ENCODE data around the gene ZCCHC24. TPM values are rescaled to one million over a fixed set of nuclear protein-coding genes. Genes with fewer than 3 reads are reported as not detected.
A peak's percentile ranks its signal among the peaks of the same experiment; 100 is the strongest.

The ZCCHC24 gene
- total RNA-seq, 1 experiment from 2014 or later: 3.8 TPM

DNA sequence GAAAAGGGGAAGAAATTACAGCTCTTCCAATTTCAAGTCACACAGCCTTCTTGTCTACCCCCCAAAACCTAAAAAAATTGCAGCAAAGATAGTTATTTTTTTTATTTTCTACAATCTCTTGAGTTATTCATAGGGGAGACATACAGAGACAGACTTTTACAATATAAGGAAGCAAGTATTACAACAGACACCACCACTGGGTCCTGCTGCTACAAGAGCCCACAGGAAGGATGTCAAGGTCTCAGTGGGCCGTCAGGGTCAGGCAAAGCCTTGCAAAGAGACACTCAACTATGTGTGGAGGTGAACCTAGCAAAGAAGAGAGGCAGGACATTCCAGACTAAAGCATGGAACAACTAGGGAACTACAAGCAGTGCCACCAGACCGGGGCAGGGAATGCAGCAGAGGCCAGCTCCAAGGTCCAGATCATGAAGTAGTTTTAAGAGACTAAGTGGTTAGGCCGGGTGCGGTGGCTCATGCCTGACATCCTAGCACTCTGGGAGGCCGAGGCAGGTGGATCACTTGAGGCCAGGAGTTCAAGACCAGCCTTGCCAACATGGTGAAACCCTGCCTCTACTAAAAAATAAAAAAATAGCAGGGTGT is 28.2 kb upstream of the ZCCHC24 start:
- no peak overlapping the region for H4K8ac ChIP-seq (replicated peaks; ENCODE audit: insufficient read length, low read depth, low read length)
- H2BK15ac ChIP-seq (ENCODE audit: low read depth, low read length): no peak overlapping the region
- H2BK120ac ChIP-seq (ENCODE audit: low read depth, low read length, poor library complexity, severe bottlenecking): no peak overlapping the region
- no CpG with 5 or more reads among the region's 5 CpGs for WGBS (ENCODE audit: extremely low coverage, insufficient read length, low lambda C conversion rate)
- H4K91ac ChIP-seq (ENCODE audit: insufficient read length, low read depth, low read length): no peak overlapping the region
- no peak overlapping the region for H2AFZ ChIP-seq (ENCODE audit: low read length)
- H2BK20ac ChIP-seq (ENCODE audit: low read depth, low read length, poor library complexity, severe bottlenecking): no peak overlapping the region
- no peaks in the 10 kb centered on the region for H3K27me3 ChIP-seq (ENCODE audit: insufficient read depth, low read length)
- H3K79me1 ChIP-seq (ENCODE audit: insufficient read depth, low read depth, low read length, poor library complexity, severe bottlenecking): no peaks in the 10 kb centered on the region
- H3K79me2 ChIP-seq (ENCODE audit: insufficient read depth, low read length): no peaks in the 10 kb centered on the region
- Mint-ChIP-seq H3K27ac (peak overlapping the region in 2 of 3 experiments; percentile 24 to 68; a peak in 2 of 7 replicates), H3K9me3 (no peaks in the 10 kb centered on the region), H3K4me1 (peaks cover 8 to 11% of the 10 kb centered on the region in 2 experiments), H3K27me3 (ENCODE audit: low read depth) (peaks cover 22% of the 10 kb centered on the region), H3K36me3 (ENCODE audit: insufficient read depth in 1 of 3, low read depth in 3 of 3) (no peaks in the 10 kb centered on the region), H3K4me3 (no peak overlapping the region)
- H3K4ac ChIP-seq (ENCODE audit: low read depth, low read length): no peak overlapping the region
- no peak overlapping the region for H2BK5ac ChIP-seq (ENCODE audit: insufficient read length, low read length)
- H3K4me1 ChIP-seq (ENCODE audit: insufficient read depth, low read length): no peaks in the 10 kb centered on the region
- TF ChIP-seq, protein P1, sequence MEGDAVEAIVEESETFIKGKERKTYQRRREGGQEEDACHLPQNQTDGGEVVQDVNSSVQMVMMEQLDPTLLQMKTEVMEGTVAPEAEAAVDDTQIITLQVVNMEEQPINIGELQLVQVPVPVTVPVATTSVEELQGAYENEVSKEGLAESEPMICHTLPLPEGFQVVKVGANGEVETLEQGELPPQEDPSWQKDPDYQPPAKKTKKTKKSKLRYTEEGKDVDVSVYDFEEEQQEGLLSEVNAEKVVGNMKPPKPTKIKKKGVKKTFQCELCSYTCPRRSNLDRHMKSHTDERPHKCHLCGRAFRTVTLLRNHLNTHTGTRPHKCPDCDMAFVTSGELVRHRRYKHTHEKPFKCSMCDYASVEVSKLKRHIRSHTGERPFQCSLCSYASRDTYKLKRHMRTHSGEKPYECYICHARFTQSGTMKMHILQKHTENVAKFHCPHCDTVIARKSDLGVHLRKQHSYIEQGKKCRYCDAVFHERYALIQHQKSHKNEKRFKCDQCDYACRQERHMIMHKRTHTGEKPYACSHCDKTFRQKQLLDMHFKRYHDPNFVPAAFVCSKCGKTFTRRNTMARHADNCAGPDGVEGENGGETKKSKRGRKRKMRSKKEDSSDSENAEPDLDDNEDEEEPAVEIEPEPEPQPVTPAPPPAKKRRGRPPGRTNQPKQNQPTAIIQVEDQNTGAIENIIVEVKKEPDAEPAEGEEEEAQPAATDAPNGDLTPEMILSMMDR (conservative IDR thresholded peaks at IDR 0.05): no peak
- H4K20me1 ChIP-seq (ENCODE audit: control insufficient read depth, insufficient read depth, insufficient read length): no peaks in the 10 kb centered on the region
- H3T11ph ChIP-seq (ENCODE audit: low read length): no peak overlapping the region
- no peak overlapping the region for H2BK12ac ChIP-seq (ENCODE audit: insufficient read length, low read depth, low read length)
- H3K18ac ChIP-seq (ENCODE audit: insufficient read length, low read depth, low read length): no peak overlapping the region
- H3K9ac ChIP-seq (ENCODE audit: extremely low read depth, insufficient read length, low read length): no peak overlapping the region
- H3K27ac ChIP-seq (ENCODE audit: insufficient read length, low read depth, low read length): no peak overlapping the region
- H3K23ac ChIP-seq (ENCODE audit: insufficient read length, low read depth, low read length): no peak overlapping the region
- no peak overlapping the region for H3K56ac ChIP-seq (ENCODE audit: insufficient read length, low read depth, low read length)
- H2AK5ac ChIP-seq (ENCODE audit: insufficient read length, low read length): no peak overlapping the region
- DNase-seq: peak; percentile 7
- H3K23me2 ChIP-seq (ENCODE audit: insufficient read length, low read depth, low read length, poor library complexity, severe bottlenecking): no peaks in the 10 kb centered on the region
- H3K14ac ChIP-seq (ENCODE audit: insufficient read depth, low read length): no peak overlapping the region
- no peaks in the 10 kb centered on the region for H3K9me3 ChIP-seq (ENCODE audit: control insufficient read depth, low read depth, low read length)
- H3K4me2 ChIP-seq (ENCODE audit: insufficient read depth, insufficient read length, low read length): no peak overlapping the region
- H4K5ac ChIP-seq (ENCODE audit: insufficient read length, low read depth, low read length): no peak overlapping the region
